ENCODE data around the gene KIAA2012. TPM values are rescaled to one million over a fixed set of nuclear protein-coding genes. Genes with fewer than 3 reads are reported as not detected.

The KIAA2012 gene
- total RNA-seq, 1 donor from 2014 or later = not detected

DNA sequence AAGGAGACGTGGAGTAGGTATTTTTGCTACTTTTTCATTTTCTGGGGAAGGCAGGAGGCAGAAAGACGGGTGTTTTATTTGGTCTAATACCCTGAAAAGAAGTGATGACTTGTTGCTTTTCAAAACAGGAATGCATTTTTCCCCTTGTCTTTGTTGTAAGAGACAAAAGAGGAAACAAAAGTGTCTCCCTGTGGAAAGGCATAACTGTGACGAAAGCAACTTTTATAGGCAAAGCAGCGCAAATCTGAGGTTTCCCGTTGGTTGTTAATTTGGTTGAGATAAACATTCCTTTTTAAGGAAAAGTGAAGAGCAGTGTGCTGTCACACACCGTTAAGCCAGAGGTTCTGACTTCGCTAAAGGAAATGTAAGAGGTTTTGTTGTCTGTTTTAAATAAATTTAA lies 36.0 kb upstream of the KIAA2012 start:
- Mint-ChIP-seq H3K9me3 (no peaks in the 10 kb centered on the region), H3K36me3 (ENCODE audit: low read depth) (no peaks in the 10 kb centered on the region), H3K27ac (no peak overlapping the region), H3K27me3 (peaks cover 41% of the 10 kb centered on the region), H3K4me3 (no peak overlapping the region), H3K4me1 (peaks cover 10% of the 10 kb centered on the region)
- DNase-seq (no peak), ATAC-seq (ENCODE audit: low read depth) (no peak)
- ChIA-PET POLR2A (no interaction called here), CTCF (no interaction called here)
- TF ChIP-seq, protein P1, sequence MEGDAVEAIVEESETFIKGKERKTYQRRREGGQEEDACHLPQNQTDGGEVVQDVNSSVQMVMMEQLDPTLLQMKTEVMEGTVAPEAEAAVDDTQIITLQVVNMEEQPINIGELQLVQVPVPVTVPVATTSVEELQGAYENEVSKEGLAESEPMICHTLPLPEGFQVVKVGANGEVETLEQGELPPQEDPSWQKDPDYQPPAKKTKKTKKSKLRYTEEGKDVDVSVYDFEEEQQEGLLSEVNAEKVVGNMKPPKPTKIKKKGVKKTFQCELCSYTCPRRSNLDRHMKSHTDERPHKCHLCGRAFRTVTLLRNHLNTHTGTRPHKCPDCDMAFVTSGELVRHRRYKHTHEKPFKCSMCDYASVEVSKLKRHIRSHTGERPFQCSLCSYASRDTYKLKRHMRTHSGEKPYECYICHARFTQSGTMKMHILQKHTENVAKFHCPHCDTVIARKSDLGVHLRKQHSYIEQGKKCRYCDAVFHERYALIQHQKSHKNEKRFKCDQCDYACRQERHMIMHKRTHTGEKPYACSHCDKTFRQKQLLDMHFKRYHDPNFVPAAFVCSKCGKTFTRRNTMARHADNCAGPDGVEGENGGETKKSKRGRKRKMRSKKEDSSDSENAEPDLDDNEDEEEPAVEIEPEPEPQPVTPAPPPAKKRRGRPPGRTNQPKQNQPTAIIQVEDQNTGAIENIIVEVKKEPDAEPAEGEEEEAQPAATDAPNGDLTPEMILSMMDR (IDR thresholded peaks at IDR 0.05) = no peak
- intact Hi-C loops (cut with micrococcal nuclease) = loop anchor here (10.0 kb wide), 2 partner anchors 802 to 1222 kb away; partner anchors contain the start of gene BZW1

DNA sequence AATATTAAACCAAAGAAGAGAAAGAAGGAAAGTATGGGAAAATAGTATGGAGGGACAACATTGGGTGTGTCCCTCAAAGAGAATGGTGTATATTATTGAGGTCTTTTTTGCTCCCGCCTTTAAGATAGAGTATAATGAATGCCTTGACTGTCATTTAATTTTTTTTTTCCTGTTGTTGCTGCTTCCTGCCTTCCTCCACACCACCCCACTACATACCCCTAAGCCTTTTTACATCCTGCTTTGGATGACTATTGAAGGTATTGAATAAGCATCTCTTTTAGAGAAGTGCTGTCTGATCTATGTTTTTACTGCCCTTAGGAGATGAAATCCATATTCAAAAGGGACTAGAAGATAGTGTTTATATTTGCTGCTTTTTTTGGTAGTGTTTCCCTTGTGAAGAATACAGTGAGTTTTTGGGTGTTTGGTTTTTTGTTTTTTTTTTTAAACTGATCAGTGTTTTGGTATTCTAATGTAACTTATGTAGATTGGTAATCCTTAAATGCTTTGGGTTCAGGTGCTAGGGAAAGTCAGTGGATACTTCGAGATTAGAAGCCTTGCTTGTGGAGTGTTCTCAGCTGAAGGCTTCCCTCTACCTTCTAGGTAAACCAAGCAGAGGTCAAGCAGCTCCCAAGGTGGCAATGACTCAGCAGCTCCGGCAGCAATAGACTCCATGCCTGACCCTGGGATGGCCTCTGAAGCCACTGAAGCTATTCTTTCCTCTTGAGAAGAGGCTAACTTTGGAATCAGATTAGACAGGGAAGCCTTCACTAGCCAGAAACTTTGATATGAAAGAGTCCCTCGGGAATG lies 34.4 kb upstream of the KIAA2012 start:
- DNase-seq = no peak
- intact Hi-C loops (cut with micrococcal nuclease) = loop anchor here (10.0 kb wide), 2 partner anchors 804 to 1224 kb away; partner anchors contain the start of gene BZW1
- TF ChIP-seq, protein P1 (IDR thresholded peaks at IDR 0.05) = no peak
- peaks cover 35% of the 10 kb centered on the region for H3K27me3 Mint-ChIP-seq
- POLR2A ChIA-PET = no interaction called here
- H3K9me3 Mint-ChIP-seq = no peaks in the 10 kb centered on the region
- no peaks in the 10 kb centered on the region for H3K36me3 Mint-ChIP-seq (ENCODE audit: low read depth)
- no peak overlapping the region for H3K27ac Mint-ChIP-seq
- CTCF ChIA-PET = no interaction called here
- no peak overlapping the region for H3K4me3 Mint-ChIP-seq
- ATAC-seq (ENCODE audit: low read depth) = no peak
- peaks cover 3% of the 10 kb centered on the region for H3K4me1 Mint-ChIP-seq

DNA sequence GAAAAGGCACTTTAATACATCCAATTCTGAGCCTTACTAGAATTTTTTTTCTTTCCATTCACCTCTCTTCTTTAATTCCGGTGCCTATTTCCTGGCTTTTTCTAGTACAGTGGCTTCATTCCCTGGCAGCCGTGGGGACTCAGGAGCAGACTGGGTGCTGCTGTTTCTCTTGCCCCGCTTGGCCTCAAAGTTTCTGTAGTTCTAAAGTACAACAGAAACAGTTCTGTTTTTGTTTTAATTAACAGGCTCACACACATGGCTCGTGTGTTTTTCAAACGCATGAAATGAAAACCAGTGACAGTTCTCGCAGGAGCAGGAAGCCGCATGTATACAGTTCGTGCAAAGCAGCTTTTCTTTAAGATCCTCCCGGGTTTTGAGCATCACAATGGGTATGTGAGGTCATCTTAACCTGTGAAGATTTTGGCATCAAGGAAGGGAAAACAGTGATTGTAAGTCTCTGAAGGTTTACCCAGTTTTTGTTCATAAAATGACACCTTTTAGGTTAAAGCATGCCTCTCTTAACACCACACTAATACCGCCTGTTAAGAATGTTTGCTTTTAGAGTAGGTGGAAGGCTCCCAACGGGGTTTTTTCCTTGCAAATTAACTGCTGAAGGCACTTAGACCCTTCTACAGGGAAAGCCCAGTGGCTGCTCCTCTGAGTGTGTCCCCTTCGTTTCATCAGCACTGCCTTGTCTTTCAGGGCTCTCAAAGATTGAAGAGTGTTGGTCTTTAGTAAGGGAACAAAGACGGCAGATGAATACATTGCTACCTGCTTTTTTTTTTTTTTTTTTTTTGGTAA lies 33.6 kb upstream of the KIAA2012 start:
- peaks cover 3% of the 10 kb centered on the region for H3K4me1 Mint-ChIP-seq
- no peak overlapping the region for H3K4me3 Mint-ChIP-seq
- no peak overlapping the region for H3K27ac Mint-ChIP-seq

DNA sequence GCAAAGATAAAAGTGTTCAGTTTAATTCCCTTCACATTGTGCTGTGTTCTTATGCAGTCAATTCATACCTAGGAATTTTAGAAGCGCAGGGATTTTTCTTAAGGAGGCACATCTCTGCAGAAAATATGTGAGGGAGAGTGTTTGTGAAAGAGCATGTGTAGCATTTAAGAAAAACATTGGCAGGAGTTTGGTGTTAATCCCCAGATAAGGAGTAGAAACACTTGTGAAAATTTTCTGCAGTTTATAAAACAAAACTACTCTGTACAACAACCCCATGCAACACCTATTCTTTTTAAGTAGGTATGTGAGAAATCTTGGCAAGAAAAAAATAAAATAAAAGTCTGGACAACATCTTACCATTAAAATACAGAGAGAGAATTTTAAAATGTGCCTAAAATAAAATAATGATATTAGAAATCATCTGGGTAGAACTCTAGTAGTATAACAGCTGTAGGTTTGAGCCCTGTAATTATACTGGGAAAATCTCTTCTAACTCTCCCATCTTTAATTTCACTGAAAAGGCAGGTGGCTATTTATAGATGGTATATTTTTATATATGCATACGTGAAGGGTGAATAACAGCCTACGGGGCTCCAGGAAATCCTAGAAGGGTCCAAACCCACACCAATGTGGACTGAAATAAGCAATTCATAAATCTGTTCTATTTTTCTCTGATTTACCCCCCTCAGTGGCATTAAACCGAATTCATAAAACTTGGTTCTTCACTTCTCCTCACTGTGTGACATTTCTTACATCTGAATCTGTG lies 32.8 kb upstream of the KIAA2012 start:
- Mint-ChIP-seq H3K27me3 (peaks cover 43% of the 10 kb centered on the region), H3K27ac (no peak overlapping the region), H3K4me3 (no peak overlapping the region), H3K9me3 (no peaks in the 10 kb centered on the region), H3K4me1 (no peaks in the 10 kb centered on the region), H3K36me3 (ENCODE audit: low read depth) (no peaks in the 10 kb centered on the region)
- CTCF ChIA-PET = no interaction called here
- ATAC-seq (ENCODE audit: low read depth) (no peak), DNase-seq (no peak)
- TF ChIP-seq, protein P1 (IDR thresholded peaks at IDR 0.05) = no peak
- intact Hi-C loops (cut with micrococcal nuclease) = no loop called here
- POLR2A ChIA-PET = no interaction called here

More for the DNA sequence above, 33.6 kb upstream of the KIAA2012 start:
- CTCF ChIA-PET = no interaction called here
- TF ChIP-seq, protein P1 (IDR thresholded peaks at IDR 0.05) = no peak
- Mint-ChIP-seq H3K36me3 (ENCODE audit: low read depth) (no peaks in the 10 kb centered on the region), H3K27me3 (peaks cover 38% of the 10 kb centered on the region), H3K9me3 (no peaks in the 10 kb centered on the region)
- ATAC-seq (ENCODE audit: low read depth) = no peak
- no peak for DNase-seq
- intact Hi-C loops (cut with micrococcal nuclease) = loop anchor here (10.0 kb wide), 2 partner anchors 805 to 1225 kb away; partner anchors contain the start of gene BZW1
- POLR2A ChIA-PET = no interaction called here

Data from activated B cell treated with CpG ODN at 0.5 μM for 24 hours (primary cell).